Ureter (tissue), 1 donor: ENCODE data around the gene TMEM63C. TPM values are rescaled to one million over a fixed set of nuclear protein-coding genes. Genes with fewer than 3 reads are reported as not detected.
A peak's percentile ranks its signal among the peaks of the same experiment; 100 is the strongest.
"Not testable (repeated sequence)": the region's sequence is repeated elsewhere in the genome, so short reads cannot be mapped to it uniquely, and the experiment has no call there.

Experiments used
- DNase-seq: peaks from one replicate; pipeline ENCODE4 v3.0.0-alpha.2; 2020; ENCODE audit warnings: low spot score
- total RNA-seq: library from RNA; stranded (reverse); gene quantifications from one replicate; pipeline ENCODE4 v1.2.4, GENCODE V29; 2023
- donor health status: DM: yes; HTN: yes; CAD: no.

The TMEM63C gene
- total RNA-seq, 1 donor from 2014 or later: 0.55 TPM

DNA sequence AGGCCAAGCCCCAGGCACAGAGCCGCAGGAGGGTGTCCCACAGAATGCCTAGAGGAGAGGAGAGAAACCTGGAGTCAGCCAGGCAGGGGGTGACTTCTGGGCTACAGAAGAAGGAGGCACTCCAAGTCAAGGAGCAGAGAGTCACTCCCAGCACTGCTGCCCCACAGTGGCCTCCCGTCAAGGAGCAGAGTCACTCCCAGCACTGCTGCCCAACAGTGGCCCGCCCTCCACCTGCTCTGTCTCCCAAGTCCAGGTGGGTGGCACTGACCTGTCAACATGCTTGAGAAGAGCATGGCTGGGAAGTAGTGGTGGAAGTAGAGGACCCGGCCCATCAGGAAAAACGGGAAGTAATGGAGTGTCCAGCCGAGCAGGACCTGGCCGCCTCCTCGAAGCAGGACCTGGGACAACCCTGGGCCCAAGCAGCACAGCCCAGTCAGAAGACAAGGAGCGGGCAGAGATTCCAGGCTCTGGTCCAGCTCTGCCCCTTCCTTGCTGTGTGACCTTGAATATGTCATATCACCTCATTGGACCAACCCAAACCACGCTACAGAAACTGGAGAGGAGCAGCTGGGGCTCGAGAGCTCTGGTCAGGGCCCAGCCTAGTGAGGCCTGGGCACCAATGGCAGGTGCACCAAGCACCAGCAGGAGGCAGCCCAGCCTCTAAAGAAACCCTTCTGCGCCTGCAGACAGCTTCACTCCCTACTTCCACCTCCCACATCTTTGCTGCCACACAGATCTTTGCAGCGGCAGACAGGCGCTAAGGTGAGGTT, 97.0 kb downstream of the TMEM63C start:
- DNase-seq: no peak

DNA sequence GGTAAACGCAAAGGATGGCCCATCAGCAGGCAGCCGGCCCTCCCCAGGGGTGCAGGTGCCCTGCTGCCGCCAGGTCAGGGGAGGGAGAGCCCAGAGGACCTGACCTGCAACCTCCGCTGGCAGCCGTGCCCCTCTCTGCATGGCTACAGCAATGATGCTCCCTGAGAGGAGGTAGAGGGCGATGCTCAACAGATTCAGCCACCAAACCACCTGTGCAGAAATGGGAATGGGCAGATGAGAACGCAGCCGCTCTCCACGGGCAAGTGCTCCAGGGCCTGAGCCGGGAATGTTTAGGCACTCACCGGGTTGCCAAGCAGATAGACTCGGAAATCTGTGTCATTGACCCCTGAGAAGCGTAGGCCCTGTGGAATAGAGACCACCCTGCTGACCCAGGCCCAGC, 98.1 kb downstream of the TMEM63C start:
- DNase-seq: no peak

DNA sequence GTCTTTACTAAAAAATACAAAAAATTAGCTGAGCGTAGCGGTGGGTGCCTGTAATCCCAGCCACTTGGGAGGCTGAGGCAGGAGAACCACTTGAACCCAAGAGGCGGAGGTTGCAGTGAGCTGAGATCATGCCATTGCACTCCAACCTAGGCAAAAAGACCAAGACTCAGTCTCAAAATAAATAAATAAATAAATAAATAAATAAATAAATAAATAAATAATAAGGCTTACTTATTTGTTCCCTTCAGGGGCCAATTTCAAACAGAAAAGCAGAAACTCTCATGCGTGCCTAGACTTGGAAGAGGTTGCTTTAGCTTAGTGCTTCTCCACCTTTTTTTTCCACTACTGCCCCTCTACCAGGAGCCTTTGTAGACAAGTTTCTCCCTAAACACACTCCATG, 99.3 kb downstream of the TMEM63C start:
- DNase-seq: not testable (repeated sequence)

DNA sequence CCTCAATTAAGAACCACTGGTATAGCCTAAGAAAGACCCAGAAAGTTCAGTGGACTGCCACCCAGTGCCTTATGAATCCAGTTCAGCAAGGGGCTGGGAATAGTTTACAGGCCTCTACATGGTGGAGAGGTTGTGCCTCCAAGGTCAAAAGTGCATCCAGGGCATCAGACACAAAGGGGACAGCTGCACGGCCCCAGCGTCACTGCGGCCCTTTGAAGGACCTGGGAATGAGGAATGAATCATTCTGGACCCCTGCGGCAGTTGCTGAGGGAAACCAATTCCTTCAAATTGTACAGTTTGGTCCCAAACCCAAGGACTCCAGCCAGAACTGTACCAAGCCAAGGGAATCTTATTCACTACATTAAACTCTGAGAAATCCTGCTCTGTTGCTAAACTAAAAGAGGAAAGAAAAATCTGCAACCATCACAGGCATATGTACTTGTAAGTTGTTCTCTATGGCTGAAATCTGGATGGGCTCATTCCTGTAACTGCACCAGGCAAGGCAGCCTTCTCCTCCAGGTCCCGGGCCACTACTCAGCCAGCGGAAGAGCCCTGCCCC, 100.3 kb downstream of the TMEM63C start:
- DNase-seq: no peak

DNA sequence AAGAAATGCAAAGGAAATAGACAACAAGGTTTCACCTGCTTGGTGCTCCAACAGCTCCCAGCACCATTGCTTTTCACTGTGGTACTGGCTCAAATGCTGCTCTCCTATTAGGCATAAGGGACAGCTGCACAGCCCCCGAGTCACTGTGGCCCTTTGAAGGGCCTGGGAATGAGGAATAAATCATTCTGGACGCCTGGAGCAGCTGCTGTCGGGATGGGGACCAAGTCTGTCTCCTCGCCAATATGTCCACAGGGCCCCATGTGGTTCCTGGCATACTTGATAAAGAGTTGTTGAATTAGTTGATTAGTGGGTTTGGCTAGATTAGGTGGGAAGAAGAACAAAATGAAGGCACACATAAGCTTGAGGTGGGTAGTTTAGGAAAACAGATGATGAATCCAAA, 102.5 kb downstream of the TMEM63C start:
- DNase-seq: no peak

DNA sequence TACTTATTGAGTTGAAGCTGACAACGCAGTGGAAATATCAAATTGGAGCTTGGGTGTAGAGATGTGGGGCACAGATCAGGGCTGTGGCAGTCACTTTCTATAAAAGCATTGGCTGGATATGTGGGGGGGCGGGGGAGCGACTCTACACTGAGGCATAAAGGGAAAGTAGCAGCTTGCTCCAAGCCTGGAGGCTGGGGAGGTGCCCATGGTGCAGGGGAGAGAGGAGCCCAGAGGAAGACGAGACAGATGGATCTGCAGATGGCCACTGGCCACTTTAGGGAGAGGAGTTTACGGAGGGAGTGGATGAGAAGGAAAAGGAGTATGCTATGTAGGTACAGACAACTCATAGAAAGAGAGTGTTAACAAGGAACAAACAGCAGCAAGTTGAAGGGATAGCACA, 102.9 kb downstream of the TMEM63C start:
- no peak for DNase-seq

DNA sequence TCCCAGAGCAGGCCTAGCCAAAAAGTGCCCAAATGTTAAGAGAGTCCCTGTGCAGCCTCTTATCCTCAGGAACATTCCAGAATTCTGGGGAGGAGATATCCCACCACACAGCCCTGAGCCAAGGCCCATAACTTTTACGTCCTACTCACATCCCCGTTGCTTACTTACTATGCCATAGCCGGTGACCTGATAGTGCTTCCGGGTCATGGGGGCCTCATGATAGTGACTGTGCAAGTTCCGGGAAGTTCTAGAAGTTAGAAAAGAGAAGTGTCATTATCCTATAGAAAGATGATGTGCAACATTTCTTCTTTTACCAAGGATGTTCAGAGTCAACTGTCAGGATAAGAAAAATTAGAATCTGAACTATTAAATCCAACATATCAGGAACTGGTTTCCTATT, 105.0 kb downstream of the TMEM63C start:
- no peak for DNase-seq

DNA sequence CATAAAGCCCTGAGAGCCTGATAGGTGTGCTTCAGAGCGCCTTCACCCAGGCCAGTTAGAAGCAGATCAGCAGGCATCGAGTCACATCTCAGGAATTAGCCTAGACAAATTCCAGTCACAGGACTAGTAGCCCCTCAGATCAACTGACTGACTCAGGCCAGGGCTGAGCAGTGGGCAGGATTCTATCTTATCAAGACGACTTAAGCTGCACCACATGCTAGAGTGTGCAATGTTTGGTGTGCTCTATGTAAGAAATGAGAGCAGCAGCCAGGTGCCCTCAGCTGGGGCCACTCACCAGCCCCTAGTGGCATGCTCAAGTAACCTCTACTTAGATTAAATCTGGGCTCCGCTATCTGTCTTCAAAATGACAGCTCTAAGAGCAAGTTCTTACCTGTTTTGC, 109.1 kb downstream of the TMEM63C start:
- DNase-seq: no peak

DNA sequence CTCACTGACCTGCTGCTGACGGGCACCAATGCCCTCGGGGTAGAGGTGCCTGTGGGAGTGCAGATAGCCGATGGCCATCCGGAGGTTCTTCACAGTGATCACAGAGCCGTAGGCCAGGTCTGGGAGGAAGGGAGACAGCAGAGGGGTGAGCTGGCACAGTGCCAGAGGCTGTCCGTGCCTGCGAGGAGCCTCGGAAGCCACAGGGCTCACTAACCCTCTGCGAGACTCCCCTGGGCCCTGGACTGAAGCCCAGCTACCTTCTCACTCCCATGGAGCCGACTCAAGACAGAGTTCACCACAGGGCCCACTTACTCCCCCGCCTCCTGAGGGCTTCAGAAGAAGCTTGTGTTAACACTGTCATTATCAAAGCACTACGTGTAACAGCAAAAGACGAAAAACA, 114.6 kb downstream of the TMEM63C start:
- no peak for DNase-seq

DNA sequence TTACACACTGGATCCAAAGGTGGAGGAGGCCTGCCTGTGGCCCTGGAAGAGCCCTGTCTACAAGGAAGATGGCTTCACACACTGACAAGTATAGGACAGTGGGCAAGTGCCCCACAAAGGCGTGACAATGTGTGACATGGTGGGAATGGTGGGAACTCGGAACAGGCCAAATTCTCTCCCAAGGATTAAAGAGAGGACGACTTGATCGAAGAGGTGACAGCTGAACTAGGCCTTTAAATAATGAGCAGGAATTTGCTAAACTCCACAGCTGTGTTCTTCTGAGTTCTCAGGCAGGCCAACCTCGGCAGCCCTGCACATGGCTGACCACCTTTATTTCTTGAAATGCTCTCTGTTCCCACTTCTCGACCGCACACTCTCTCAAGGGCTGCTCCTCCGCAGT, 115.3 kb downstream of the TMEM63C start:
- DNase-seq: no peak

DNA sequence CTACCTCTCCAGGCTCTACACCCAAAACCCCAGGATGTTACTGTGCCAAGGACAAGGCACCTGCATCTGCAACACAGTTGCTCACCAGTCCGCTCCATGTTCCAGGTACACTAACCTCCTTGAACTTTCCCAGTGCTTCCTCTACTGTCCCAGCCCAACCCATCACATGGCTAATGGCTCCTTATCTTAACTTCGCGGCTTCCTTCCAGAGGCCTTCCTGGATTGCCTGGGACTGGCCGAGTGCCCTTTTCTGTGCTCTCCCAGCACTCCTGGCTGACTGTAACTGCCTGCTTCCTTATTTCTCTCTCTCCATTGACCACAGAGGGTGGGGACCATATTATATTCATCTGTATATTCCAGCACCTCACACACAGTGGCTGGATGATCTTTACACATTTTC, 118.2 kb downstream of the TMEM63C start:
- DNase-seq: no peak

DNA sequence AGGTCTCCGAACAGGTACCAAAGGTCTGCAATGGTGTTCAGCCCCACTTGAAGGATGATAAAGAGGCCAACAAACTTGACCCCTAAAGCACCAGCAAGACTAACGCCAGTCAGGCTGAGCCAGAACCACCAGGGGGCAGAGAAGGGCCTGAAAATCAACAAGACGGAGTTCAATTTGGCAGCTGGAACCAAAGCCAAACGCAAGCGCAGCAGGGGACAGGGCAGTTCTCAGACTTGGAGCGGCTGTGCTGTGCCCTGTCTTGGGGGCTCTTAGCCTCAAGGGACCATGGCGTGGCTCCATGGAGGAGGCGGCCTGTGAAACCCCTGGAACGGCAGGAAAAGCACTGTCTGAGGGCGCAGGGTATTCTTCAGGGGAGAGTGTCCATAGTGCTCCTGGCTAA, 119.5 kb downstream of the TMEM63C start:
- peak; percentile 79 for DNase-seq

DNA sequence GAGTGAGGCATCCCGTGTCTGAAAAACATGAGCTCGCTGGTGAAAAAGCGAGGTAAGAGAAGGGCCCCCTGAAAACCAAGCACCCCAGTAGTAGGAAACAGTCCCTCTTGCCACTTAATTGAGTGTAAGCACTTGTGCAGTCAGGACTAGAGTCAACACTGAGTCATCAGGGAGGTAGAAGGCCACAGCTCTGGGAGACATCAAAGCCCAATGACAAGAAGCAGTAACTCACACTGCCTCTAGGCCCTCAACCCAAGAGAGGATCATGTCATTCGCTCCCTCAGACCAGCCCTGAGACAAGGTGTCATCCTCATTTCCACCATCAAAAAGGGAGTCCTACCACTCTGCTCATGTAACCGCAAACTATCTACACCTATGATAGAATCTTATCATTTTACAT, 121.3 kb downstream of the TMEM63C start:
- DNase-seq: no peak

DNA sequence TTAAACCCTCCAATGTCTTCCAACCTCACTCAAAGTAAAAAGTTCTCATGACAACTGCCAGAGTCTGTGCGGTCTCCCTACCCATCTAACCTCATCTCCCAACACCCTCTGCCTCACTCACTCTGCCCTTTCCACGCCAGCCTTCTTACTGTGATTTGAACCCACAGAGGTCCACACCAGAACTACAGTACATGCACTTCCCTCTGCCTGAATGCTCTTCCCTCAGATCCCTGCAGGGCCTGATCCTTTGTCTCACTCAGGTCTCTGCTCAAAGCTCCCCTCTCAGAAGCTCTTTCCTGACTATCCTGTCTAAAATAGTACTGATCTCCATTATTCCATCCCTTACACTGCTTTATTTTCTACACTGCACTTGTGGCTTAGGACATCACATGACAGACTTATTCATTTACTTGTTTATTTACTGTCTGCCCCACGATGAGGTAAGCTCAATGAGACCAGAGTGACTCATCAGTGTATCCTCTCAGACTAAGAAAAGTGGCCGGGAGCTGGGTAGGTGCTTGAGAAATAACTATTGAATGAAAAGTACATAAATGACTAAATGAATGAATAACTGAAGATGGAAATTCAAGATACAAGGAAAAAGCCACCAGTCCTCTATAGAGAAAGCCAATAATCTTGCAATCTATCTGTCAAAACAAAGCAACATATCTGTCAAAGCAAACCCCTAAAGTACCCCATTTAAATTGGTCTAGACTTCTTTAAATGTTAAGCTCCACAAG, 122.0 kb downstream of the TMEM63C start:
- peak; percentile 56 for DNase-seq

DNA sequence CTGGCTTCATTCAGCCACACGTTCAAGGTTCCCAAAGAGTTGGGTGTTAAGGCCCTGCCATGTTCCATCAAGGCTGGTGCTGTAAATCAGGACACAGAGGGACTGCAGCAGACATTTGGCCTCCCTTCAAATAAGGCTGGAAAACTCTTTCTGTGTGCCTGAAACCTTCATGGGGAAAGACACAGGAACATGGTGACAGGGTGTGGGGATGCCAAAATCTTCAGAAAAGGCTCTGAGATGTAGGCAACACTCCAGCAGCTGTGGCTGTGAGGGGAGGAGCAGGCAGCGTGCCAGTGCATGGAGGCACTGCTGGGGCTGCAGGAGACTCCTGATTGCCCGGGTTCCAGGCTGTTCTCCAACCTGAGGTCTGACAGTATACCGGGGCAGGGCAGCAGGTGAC, 124.1 kb downstream of the TMEM63C start:
- no peak for DNase-seq

DNA sequence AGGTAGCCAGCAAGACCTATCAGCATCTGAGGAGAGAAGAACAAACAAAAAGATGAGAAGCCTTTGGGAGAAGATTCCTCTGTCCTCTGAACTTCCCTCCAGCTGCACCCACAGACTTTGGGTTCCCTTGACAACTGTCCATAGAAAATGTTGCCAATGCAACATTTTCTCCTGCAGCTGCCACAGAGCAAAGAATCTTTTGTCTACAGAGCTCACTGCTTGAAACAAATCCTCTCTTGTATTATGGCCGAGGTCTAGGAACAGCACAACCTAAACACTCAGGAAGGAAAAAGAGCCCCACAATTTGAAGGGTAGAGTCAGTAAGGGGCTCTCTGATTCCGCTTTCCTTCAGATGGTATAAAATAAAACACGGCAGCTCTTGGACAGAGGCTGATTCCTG, 124.8 kb downstream of the TMEM63C start:
- no peak for DNase-seq

DNA sequence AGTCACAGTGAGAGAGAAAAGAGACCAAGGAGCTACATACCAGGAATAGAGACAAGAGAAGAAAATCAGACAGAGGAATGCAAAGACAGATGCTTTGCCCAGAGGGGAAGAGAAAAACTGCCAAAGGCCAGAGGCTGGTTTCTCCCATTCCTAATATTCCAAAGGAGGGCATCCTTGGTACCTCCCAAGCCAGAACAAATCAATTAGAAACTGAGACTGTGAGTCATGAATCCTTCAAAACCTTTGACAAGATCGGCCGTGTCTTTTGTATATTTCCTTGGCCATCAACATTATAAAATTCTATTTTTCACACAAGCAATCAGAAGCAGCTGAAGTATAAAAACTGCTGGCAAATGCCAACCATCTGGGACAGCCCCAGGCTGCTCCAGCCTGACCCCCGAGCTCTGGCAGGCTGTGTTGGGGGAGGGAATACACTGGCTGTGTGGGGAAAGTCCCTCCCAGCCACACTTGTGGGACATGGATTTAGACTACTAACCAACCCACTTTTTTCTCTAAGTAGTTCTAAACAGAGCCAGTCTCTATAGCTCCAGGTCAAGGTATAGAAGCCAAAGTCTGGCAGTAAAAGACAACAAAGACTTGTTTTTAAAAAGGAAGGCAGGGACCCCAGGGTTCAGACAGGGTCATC, 125.4 kb downstream of the TMEM63C start:
- no peak for DNase-seq

Other genes starting within 250 kb of the TMEM63C start
- 77.2 TPM for gene IRF2BPL, start 153.1 kb upstream of the TMEM63C start, total RNA-seq
- gene CIPC, start 83.5 kb upstream of the TMEM63C start, total RNA-seq: 39.5 TPM
- not detected for gene ZDHHC22, start 40.0 kb upstream of the TMEM63C start, total RNA-seq
- gene NGB, start 89.4 kb downstream of the TMEM63C start, total RNA-seq: not detected
- 37.6 TPM for gene POMT2, start 139.1 kb downstream of the TMEM63C start, total RNA-seq
- gene GSTZ1, start 139.2 kb downstream of the TMEM63C start, total RNA-seq: 29.4 TPM
- 13.3 TPM for gene TMED8, start 195.3 kb downstream of the TMEM63C start, total RNA-seq
- gene SAMD15, start 195.6 kb downstream of the TMEM63C start, total RNA-seq: 1.8 TPM
- gene NOXRED1, start 241.7 kb downstream of the TMEM63C start, total RNA-seq: 1.7 TPM